Stimulated activated naive CD4-positive, alpha-beta T cell treated with Interleukin-2 at 50 U/mL for 16 hours (primary cell): ENCODE results near the gene RPRD1B.
"Not testable (repeated sequence)": the region's sequence is repeated elsewhere in the genome, so short reads cannot be mapped to it uniquely, and the experiment has no call there.

ENCODE experiments used
- DNase-seq: peaks from one replicate; lab custom pipeline; 2025; lab: John Stamatoyannopoulos, UW

The RPRD1B gene

GRCh38 chr20:38107386-38107785 lies 73.8 kb downstream of the RPRD1B start:
- DNase-seq, result not testable (repeated sequence)

DNA sequence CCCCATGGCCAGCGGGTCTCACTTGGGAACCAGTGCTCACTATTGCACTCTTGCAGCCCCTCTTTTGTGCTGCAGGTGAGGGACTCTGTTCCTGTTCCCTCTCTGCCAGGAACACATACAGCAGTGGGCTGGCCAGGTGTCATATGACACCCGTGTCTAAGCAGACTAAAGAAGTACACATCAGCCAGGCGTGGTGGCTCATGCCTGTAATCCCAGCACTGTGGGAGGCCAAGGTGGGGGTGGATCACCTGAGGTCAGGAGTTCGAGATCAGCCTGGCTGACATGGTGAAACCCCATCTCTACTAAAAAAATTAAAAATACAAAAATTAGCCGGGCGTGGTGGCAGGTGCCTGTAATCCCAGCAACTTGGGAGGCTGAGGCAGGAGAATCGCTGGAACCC lies 74.4 kb downstream of the RPRD1B start:
- not testable (repeated sequence) for DNase-seq

- DNase-seq, result no peak
Measured at GRCh38 chr20:38108438-38108985, 75.0 kb downstream of the RPRD1B start.

GRCh38 chr20:38108986-38109541 lies 75.5 kb downstream of the RPRD1B start:
- no peak for DNase-seq

DNA sequence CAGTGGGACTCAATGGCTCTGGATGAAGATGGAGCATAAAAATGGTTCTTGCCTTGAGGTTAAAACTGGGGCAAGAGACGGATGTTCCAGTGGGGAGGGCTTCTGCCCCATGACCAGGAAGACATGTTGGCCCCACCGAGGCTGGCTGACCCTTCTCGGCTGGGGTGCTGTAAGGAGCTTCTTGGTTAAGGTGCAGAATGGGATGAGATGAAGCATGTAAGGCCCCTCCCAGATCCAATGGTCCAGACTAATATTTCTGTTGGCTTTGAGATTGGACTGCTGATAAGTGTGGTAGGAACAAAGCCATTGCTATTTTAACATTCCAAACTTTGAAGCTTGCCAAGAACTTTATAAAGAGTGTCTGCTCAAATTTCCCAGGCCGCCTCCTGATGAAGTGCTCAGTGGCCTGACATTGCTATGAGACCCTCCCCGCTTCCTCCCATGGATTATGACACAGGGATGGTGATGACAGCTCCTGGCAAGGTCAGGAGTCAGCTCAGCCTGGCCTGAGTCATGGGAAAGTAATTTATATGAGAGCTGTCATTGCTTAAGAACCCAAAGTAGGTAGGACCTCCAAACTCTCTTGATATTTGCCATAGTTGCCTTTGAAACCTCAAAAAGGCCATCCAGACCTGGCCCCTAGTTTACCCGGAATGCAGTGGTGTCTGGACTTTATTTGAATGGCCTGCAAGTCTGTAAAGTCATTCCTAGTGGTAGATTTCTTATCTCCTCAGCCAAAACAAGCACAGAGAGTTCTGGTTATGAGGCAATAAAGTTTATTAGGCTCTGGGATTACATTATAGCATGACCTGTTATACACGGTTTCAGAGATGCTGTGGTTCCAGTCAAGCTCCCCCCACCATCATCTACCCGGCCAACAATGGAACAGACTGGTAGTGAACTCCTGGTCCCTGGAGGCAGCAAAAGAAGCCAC lies 76.3 kb downstream of the RPRD1B start:
- no peak for DNase-seq

GRCh38 chr20:38110525-38111178 lies 77.1 kb downstream of the RPRD1B start:
- no peak for DNase-seq

DNA sequence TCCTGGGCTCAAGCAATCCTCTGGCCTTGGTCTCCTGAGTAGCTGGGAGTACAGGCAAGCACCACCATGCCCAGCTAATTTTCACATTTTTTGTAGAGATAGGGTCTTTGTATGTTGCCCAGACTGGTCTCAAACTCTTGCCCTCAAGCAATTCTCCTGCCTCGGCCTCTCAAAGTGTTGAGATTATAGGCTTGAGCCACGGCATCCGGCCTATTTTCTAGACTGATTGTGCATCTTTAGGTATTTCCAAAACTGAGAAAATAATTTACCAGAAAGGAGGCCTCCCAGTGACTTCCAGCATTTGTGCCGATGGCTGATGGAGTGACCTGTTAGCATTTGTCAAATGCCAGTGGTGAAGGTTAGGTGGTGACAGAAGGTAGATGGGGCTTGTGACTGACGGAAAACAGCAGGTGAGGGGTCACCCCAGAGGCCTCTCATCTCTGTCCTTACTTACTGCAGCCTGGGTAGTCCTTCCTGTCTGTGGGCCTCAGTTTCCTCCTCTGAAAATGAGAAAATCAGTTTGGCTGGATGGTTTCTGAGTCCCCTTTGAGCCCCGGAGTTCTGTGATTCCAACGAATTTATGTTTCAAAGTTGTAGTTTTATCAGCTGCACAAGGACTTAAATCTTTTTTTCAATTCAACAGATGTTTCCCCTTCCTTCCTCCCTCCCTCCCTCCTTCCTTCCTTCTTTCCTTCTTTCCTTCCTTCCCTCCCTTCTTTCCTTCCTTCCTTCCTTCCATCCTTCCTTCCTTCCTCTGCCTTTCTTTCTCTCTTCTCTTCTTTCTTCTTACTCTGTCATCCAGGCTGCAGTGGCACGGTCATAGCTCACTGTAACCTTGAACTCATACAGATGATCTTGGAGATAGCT lies 78.1 kb downstream of the RPRD1B start:
- no peak for DNase-seq

GRCh38 chr20:38112261-38112929 lies 78.8 kb downstream of the RPRD1B start:
- no peak for DNase-seq

- DNase-seq, result no peak
Measured at GRCh38 chr20:38112930-38113294, 79.4 kb downstream of the RPRD1B start.

DNA sequence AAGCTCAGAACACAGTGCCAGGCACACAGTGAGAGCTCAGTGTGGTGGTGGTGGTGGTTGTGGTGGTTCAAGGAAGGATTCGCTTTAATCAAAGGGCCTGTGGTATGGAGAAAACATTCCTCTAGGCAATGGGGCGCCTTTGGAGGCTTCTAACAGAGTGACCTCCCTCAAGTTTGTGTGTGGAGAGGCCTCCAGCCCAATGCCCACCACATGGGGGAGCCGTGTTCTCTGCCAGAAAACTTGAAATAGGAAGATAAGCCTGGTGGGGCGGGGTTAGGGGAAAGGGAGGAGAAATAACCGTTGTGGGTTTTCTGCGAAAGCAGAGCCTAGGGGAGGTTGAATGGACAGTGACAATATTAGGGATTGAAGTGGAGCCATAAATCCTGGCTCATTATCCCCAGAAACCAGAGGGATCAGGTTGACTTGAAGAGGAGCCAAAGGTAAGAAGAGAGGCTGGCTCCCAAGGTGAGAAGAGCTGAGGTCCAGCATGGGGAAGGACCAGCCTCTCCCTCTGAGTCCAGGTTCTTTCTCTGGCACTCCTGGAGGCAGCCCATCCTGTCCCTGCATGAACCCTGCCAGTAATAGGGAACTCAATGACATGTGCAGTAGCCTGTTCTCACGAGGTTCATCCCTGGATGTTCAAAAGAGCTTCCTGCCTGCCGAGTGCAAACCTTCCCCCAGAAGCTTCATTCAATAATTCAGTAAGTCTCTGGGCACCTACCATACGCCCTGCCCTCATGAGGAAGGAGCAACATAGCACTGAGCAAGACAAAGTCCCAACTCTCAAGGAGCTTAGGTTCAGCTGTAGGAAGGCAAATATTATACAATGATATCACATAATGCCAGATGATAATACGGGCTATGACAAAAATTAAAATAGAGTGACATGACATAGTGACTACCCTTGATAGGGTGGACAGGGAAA lies 80.1 kb downstream of the RPRD1B start:
- DNase-seq, result no peak

DNA sequence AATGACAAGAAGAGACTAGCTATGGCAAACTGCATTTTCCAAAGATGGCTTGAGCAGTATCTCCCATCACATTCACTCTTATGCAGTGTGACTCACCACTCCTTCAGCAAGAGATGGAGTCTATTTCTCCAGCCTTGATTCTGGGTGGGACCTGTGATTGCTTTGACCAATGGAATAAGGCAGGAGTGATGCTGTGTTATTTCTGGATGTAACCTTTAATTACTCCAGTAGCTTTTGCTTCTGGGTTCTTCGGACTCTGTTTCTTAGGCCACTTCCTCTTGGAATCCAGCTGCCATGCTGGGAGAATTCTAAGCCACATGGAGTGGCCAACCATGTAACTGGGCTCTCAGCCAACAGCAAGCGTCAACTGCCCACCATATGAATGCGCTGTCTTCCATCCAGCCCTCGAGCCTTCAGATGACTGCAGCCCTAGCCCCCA lies 80.8 kb downstream of the RPRD1B start:
- DNase-seq, result no peak

DNA sequence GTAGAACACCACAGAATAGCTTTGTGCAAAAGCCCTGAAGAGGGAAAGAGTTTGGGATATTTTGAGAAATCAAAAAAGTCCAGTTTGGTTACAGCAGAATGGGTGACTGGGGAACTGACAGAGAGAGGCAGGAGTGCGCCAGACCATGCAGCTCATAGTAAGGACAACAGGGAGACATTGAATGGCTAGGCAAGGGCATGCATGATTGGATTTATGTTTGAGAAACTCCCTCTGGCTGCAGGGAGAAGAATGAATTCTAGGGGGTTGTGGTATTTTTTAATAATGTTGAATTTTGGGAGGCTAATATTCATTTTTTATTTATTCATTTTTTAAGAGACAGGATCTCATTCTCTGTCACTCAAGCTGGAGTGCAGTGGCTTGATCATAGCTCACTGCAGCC lies 81.7 kb downstream of the RPRD1B start:
- DNase-seq, result no peak

- no peak for DNase-seq
Measured at GRCh38 chr20:38115896-38116295, 82.3 kb downstream of the RPRD1B start.

DNA sequence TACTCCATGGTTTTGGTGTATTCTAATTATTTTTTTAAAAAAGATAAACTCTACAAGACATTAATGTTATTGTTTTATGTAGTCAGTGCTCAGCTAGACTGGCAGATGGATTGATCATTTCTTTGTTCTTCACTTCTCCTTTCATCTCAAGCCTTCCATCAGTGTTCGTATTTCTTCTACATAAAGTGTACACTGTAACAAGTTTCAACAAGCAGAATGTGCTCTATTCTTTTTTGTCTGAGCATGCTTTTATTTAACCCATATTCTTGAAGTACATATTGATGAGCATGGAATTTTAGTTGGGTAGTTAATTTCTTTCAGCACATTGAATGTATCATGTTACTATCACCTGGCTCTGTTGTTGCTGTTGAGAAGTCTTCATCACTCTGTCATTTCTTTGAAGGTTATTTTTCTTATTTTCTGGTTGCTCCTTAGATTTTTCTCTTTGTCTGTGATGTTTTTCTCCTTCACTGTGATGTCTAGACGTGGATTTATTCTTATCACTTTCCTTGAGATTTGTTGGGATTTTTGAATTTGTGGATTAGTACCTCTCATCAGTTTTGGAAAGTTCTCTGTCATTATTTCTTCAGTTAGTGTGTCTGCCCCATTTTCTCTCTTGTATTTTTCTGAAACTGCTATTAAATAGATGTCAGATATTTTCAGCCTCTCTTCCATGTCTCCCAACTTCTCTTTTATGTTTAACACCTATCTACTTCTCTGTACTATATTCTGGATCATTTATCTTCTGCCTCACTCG lies 83.0 kb downstream of the RPRD1B start:
- DNase-seq, result no peak

- DNase-seq, result no peak
Measured at GRCh38 chr20:38117205-38117604, 83.7 kb downstream of the RPRD1B start.

DNA sequence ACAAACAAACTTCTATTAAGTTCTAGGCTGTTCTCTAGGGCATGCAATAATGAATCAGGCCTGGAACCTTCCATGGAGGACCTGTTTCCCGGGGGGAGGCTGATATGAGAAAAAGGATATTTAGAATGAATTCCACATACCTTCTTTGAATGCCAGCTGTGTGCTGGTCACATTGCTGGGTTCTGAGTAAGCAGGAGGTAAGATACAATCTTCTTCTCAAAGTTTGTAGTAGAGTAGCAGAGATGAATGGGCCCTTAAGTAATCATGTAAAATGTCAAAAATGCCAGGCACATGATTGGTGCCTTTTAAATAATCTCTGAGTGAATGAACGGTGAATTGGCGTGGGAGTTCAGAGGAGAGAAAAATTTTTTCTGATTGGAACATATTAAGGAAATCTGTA lies 84.1 kb downstream of the RPRD1B start:
- DNase-seq, result no peak

DNA sequence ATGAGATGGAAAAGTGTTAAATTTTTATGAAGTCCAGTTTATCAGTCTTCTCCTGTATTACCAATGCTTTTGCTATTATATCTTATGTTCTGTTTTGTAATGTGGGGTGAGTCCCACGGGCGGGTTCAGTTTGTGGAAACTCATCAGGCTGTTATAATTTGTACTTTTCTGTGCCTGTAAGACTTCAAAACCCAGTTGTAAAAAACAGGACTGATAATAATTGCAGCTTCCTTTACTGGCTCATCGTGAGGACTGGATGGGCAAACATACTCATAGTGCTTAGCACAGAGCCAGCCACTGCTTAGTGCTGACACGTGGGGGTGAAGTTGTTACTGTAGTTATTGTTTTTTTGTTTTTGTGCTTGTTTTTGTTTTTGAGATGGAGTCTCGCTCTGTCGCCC lies 85.9 kb downstream of the RPRD1B start:
- DNase-seq, result no peak

DNA sequence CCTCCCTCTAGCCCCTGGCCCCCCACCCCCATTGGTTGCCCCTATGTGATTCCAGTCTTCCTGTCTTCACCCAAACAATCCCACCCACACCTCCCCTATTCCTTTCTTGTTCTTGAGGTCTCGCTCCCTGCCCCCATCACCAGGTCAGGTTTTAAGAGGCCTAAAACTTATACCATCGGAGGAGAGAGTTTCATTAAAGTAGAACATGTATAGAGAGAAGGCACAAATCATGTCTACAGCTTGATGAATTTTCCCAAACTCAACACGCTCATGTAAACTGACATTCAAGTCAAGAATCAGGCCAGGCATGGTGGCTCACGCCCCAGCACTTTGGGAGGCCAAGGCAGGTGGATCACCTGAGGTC lies 87.1 kb downstream of the RPRD1B start:
- DNase-seq, result no peak

GRCh38 chr20:38121741-38122140 lies 88.2 kb downstream of the RPRD1B start:
- DNase-seq, result no peak
